Activated T-cell treated with anti-CD3 and anti-CD28 coated beads for 1 hour (primary cell): ENCODE measurements around the gene C1QTNF12.
A peak's percentile ranks its signal among the peaks of the same experiment; 100 is the strongest.
"Not testable (repeated sequence)": the region's sequence is repeated elsewhere in the genome, so short reads cannot be mapped to it uniquely, and the experiment has no call there.

Experiments used
- DNase-seq: peaks from one replicate; pipeline ENCODE4 v3.0.0-alpha.2; 2020; ENCODE audit warnings: low read depth

C1QTNF12 gene

DNA sequence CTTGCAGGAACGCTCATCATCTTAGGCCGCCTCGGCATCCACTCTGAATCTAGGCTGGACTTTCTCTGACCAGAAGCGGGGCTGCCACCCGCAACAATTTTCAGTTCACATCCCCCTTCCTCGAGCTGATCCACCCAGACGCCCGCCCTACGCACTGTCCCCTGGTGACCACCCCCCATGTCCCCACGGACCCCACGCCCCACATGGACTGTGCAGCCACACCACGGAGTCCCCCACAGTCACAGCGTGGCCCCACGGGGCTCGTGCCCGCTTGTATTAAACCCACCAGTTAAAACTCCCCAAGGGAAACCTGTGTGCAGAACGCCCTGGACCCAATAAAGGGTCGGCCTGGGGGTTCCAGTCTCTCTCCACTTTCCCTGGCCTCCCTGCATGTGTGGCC, 13.0 kb upstream of the C1QTNF12 start:
- DNase-seq, result no peak

DNA sequence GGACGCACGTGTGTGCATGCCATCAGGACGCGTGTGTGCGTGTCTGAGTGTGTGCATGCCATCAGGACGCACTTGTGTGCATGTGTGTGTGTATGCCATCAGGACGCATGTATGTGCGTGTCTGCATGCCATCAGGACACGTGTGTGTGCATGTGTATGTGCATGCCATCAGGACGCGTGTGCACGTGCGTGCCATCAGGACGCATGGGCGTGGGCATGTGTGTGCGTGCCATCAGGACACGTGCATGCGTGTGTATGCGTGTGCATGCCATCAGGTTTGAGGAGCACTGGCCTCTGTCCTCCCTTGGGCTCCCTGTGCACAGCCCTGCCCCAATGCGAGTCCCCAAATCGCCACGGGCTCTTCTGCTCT, 12.6 kb upstream of the C1QTNF12 start:
- no peak for DNase-seq

DNA sequence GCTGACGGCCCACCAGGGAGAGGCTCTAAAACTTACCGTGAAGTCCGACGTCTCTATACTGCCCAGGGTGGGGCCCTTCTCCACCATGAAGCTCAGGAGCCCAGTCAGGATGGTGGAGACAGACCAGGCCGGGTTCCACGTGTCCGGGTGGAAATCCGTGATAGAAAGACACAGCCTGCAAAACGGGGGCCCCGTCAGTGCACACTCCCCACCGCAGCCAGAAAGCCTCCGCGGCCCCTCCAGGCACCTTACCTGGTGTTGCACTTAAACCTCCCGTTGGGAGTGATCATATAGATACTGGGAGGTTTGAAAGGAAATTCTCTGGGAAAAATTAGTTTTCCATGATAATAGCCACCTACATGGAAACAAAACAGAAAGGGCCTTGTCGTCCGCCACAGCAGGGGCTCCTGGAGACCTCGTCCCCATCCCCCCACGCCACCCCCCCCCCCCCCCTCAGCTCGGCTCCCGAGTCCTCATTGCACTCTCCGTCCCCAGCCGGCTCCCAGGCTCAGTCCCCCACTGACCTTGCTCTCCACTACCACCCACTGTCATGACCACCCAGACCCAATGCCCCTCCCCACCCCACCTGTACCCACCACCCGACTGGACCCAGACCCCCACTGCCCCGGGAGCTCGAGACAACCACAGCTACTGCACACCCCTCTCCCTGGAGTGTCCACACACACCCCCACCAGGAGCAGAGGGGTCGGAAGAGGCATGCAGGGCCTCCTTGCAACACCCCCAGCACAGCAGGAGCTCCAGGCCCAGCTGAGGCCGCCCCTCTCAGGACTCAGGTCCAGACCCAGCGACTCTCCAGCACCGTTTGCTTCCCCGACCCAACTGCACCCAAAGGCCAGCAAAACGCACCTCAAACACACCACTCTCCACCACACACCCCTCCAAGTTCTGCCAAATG, 10.7 kb upstream of the C1QTNF12 start:
- DNase-seq, result no peak

- DNase-seq, result no peak
Observed at GRCh38 chr1:1255611-1256010, 9.1 kb upstream of the C1QTNF12 start.

GRCh38 chr1:1255078-1255477, 8.6 kb upstream of the C1QTNF12 start:
- DNase-seq, result no peak

DNA sequence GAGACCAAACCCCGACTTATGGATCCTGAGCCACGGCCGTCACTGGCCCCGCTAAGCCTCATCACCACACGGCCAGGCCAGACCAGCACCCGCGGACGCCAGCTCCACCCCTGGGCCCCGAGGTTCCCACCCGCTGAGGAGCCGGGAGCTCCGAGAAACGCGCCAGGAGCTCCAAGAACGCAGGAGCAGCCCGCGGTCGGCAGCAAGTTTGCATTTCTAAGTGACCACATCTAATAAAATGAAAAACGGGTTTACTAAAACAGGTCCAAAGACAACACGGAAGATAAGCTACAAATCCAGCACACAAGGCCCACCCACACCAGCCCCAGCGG, 8.1 kb upstream of the C1QTNF12 start:
- no peak for DNase-seq

GRCh38 chr1:1253972-1254666, 7.6 kb upstream of the C1QTNF12 start:
- no peak for DNase-seq

DNA sequence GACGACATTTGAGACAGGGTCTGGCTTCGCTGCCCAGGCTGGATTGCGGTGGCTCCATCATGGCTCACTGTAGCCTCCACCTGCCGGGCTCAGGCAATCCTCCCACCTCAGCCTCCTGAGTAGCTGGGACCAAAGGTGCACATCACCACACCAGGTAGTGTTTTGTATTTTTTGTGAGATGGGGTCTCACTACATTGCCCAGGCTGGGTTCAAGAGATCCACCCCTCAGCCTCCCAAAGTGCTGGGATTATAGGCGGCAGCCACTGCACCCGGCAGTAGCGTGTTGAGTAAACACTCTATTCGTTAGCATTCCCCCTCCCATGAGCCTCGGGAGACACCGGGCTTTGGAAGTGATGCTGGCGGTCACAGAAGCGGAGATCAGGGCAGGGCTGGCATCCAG, 6.8 kb upstream of the C1QTNF12 start:
- DNase-seq, result no peak

DNA sequence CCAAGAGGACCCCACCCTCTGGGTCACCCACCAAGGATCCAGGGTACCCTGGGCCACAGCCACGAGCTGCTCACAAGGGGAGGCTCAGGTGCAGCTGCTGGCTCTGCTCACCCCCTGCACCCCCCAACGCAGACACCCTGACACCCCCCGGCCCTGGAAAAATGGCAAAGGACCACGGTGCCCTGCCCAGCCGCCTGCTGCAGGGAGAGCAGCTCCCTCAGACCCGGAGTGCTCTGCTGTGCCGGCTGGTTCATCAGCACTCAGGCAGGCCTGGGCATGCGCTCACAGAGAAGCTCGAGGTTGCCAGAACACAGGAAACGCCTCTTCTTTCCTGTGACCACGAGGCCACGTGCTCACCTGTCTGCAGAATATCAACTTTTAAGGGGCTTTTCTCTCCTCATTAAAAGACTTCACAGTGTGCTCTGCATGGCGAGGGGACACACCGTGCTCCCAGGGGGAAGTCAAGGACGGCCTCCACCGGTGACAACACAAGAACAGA, 4.3 kb upstream of the C1QTNF12 start:
- peak; percentile 40 for DNase-seq

GRCh38 chr1:1248009-1248913, 1.7 kb upstream of the C1QTNF12 start:
- not testable (repeated sequence) for DNase-seq

DNA sequence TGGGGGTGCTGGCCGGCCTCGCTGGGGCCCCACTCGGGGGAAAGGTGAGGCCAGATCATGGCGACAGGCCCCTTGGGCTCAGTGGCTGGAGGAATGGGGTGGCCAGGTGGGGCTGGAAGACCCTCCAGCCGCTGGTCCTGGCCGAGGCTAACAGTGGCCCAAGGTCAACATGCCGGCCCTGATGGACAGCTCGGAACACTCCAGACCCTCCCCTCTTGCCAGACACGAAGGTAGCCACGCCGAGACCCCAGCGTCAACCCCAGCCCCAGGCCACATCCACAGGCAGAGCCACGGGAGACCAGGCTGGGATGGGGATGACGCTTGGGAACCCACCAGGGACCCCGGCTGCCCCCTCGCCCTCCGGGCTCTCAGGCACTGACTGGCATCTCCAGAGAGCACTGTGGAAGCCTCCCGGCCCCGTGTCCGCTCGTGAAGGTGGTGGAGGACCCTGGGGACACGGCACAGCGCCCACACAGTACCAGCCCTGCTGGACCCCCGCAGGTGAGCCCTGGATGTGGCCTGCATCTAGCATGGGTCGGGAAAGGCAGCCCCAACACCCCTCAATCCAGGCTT, 905 bp upstream of the C1QTNF12 start:
- no peak for DNase-seq

GRCh38 chr1:1245817-1246576, 525 bp downstream of the C1QTNF12 start:
- no peak for DNase-seq

- DNase-seq, result no peak
Observed at GRCh38 chr1:1245178-1245816, 1.2 kb downstream of the C1QTNF12 start.

DNA sequence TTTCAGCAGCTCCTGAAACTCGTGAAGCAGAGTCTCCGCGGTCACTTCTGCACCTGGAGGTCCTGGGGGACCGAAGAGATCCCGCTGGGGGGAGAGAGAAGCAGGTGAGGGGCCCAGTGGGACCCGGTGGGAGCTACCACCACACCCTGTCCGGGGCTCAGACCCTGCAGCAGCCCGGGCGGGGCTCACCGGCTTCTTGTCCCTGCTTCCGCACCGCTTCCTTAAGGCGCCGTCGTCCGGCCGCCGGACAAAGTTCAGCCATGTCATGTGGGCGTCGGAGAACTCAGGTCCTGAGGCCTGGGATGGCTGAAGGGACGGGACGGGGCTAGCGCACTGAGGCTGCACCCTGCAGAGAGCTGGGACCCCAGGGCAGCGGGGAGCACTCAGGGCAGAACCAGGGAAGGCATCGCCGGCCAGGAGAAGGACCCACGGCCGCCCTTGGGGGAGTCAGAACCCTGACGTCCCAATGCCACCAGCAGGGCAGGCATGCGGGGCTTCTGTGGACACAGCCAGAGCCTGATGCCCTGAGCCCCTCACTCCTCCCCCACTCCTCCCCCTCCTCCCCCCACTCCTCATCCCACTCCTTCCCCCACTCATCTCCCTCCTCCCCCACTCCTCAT, 2.2 kb downstream of the C1QTNF12 start:
- no peak for DNase-seq

DNA sequence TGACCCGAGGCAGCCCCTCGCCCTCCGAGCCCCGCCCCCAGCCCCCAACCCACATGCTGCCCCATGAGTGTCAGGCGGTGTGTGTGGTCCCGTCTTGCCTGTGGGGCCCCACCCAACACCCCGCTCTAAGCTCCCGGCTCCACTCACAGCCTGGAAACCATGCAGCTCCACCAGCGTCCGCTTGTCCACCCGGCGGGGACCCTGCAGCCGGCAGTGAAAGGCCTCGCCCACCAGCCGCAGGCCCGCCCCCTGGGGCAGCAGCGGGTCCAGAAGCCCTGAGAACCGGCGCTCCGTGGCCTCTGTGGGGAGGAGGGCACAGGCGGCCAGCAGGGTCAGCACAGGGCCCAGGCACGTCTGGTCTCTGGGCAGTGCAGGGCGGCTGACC, 2.7 kb downstream of the C1QTNF12 start:
- no peak for DNase-seq

DNA sequence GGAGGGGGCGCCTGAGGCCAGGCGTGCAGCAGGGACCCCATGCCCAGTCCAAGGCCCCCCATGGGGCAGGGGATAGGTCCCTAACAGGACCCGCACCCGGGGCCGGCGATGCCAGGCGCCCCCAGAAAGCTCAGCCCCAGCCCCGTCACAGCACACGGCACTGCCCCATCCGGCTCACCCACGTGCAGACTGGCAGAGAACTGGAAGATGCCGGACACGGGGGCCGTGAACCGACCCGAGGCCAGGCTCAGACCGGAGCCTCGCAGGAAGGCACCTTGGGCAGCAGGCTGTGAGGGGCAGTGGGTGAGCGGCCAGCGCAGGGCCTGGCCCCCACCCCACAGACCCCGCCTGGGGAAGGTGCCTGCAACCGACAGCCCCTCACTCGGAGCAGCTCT, 3.3 kb downstream of the C1QTNF12 start:
- DNase-seq, result no peak

- DNase-seq, result no peak
Observed at GRCh38 chr1:1242461-1243265, 3.9 kb downstream of the C1QTNF12 start.

- no peak for DNase-seq
Observed at GRCh38 chr1:1241588-1242219, 4.8 kb downstream of the C1QTNF12 start.
